HG03469 (cell line): ENCODE results near the gene TOGARAM1.
"Not testable (repeated sequence)": the region's sequence is repeated elsewhere in the genome, so short reads cannot be mapped to it uniquely, and the experiment has no call there.

Experiments
- ATAC-seq: cut with Tn5 transposase; IDR thresholded peaks from one replicate; pipeline ENCODE4 v1.9.1; 2021; ENCODE audit warnings: mild to moderate bottlenecking, moderate library complexity, moderate number of reproducible peaks; ENCODE audit not compliant: unreplicated experiment

TOGARAM1 gene

GRCh38 chr14:45039390-45039789 lies 77.4 kb downstream of the TOGARAM1 start:
- no peak for ATAC-seq

- ATAC-seq, result no peak
Observed at GRCh38 chr14:45041641-45042040, 79.7 kb downstream of the TOGARAM1 start.

- ATAC-seq, result no peak
Observed at GRCh38 chr14:45044638-45045037, 82.6 kb downstream of the TOGARAM1 start.

GRCh38 chr14:45048385-45048784 lies 86.4 kb downstream of the TOGARAM1 start:
- ATAC-seq, result no peak

GRCh38 chr14:45051180-45051579 lies 89.2 kb downstream of the TOGARAM1 start:
- ATAC-seq, result no peak

GRCh38 chr14:45051896-45052295 lies 89.9 kb downstream of the TOGARAM1 start:
- no peak for ATAC-seq

- ATAC-seq, result no peak
Observed at GRCh38 chr14:45057349-45057748, 95.4 kb downstream of the TOGARAM1 start.

GRCh38 chr14:45057881-45058364 lies 95.9 kb downstream of the TOGARAM1 start:
- ATAC-seq, result no peak

GRCh38 chr14:45060551-45060950 lies 98.6 kb downstream of the TOGARAM1 start:
- ATAC-seq, result no peak

GRCh38 chr14:45065540-45065939 lies 103.5 kb downstream of the TOGARAM1 start:
- no peak for ATAC-seq

- ATAC-seq, result no peak
Observed at GRCh38 chr14:45065956-45066355, 104.0 kb downstream of the TOGARAM1 start.

GRCh38 chr14:45066667-45067066 lies 104.7 kb downstream of the TOGARAM1 start:
- no peak for ATAC-seq

- ATAC-seq, result no peak
Observed at GRCh38 chr14:45068396-45068795, 106.4 kb downstream of the TOGARAM1 start.

- ATAC-seq, result no peak
Observed at GRCh38 chr14:45070215-45070614, 108.2 kb downstream of the TOGARAM1 start.

- ATAC-seq, result no peak
Observed at GRCh38 chr14:45072126-45072525, 110.1 kb downstream of the TOGARAM1 start.

- ATAC-seq, result no peak
Observed at GRCh38 chr14:45073231-45073879, 111.4 kb downstream of the TOGARAM1 start.

- no peak for ATAC-seq
Observed at GRCh38 chr14:45078323-45078722, 116.3 kb downstream of the TOGARAM1 start.

- not testable (repeated sequence) for ATAC-seq
Observed at GRCh38 chr14:45080416-45080968, 118.5 kb downstream of the TOGARAM1 start.

- not testable (repeated sequence) for ATAC-seq
Observed at GRCh38 chr14:45081096-45081495, 119.1 kb downstream of the TOGARAM1 start.

GRCh38 chr14:45082420-45082819 lies 120.4 kb downstream of the TOGARAM1 start:
- ATAC-seq, result no peak

- no peak for ATAC-seq
Observed at GRCh38 chr14:45083617-45083975, 121.6 kb downstream of the TOGARAM1 start.

GRCh38 chr14:45083976-45084722 lies 122.2 kb downstream of the TOGARAM1 start, which contains the start of gene PRPF39:
TSS of gene PRPF39 (plus strand) at chr14:45084116. CDS start at chr14:45095240, 11,124 bp downstream.
- peak; percentile 94 for ATAC-seq
